ENCODE data around the gene GGTLC1.

DNA sequence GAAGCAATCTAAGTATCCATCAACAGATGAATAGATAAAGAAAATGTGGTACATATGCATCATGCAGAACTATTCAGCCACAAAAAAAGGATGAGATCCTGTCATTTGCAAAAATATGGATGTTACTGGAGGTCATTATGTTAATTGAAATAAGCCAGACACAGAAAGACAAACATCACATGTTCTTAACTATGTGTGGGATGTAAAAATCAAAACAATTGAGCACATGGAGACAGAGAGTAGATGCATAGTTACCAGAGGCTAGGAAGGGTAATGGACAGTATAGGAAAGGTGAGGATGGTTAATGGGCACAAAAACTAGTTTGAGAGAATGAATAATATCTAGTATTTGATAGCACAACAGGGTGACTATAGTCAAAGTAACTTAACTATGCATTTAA lies 26.3 kb downstream of the GGTLC1 start:
- TF ChIP-seq, protein P1, sequence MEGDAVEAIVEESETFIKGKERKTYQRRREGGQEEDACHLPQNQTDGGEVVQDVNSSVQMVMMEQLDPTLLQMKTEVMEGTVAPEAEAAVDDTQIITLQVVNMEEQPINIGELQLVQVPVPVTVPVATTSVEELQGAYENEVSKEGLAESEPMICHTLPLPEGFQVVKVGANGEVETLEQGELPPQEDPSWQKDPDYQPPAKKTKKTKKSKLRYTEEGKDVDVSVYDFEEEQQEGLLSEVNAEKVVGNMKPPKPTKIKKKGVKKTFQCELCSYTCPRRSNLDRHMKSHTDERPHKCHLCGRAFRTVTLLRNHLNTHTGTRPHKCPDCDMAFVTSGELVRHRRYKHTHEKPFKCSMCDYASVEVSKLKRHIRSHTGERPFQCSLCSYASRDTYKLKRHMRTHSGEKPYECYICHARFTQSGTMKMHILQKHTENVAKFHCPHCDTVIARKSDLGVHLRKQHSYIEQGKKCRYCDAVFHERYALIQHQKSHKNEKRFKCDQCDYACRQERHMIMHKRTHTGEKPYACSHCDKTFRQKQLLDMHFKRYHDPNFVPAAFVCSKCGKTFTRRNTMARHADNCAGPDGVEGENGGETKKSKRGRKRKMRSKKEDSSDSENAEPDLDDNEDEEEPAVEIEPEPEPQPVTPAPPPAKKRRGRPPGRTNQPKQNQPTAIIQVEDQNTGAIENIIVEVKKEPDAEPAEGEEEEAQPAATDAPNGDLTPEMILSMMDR (IDR thresholded peaks at IDR 0.05) = no peak
- TF ChIP-seq POLR2A (IDR thresholded peaks at IDR 0.05) = no peak
